ENCODE measurements around the gene TAAR8.
A peak's percentile ranks its signal among the peaks of the same experiment; 100 is the strongest.

GRCh38 chr6:132512638-132513632 lies 39.5 kb upstream of the TAAR8 start, which contains the start of gene STX7:
- peak; percentile 28 for TF ChIP-seq MAX (IDR thresholded peaks at IDR 0.05)
- no peak for TF ChIP-seq RAD21 (IDR thresholded peaks at IDR 0.05; ENCODE audit: low read depth)
- TF ChIP-seq TAF1 (IDR thresholded peaks at IDR 0.05; ENCODE audit: low read depth), result peak; percentile 56
- TF ChIP-seq REST (IDR thresholded peaks at IDR 0.05; ENCODE audit: low read depth), result no peak
- no peak for TF ChIP-seq YY1 (IDR thresholded peaks at IDR 0.05; ENCODE audit: low read depth)
- TF ChIP-seq EP300 (IDR thresholded peaks at IDR 0.05; ENCODE audit: borderline replicate concordance), result peak; percentile 46; the same call in 1 of the 2 replicates
- peak; percentile 21; the same call in 1 of the 2 replicates for TF ChIP-seq ZBTB7A (IDR thresholded peaks at IDR 0.05; ENCODE audit: low read depth)
- TF ChIP-seq CEBPB (IDR thresholded peaks at IDR 0.05), result no peak
